ENCODE measurements around the gene SORBS2.
"Not testable (repeated sequence)": the region's sequence is repeated elsewhere in the genome, so short reads cannot be mapped to it uniquely, and the experiment has no call there.

SORBS2 gene

GRCh38 chr4:185576962-185577950 is 234.7 kb downstream of the SORBS2 start:
- DNase-seq = no peak

GRCh38 chr4:185576314-185576961 is 235.6 kb downstream of the SORBS2 start:
- no peak for DNase-seq

- peak; percentile 6 for DNase-seq
Observed at GRCh38 chr4:185573651-185574199, 238.3 kb downstream of the SORBS2 start.

GRCh38 chr4:185570727-185571126 is 241.3 kb downstream of the SORBS2 start:
- no peak for DNase-seq

- DNase-seq = no peak
Observed at GRCh38 chr4:185567381-185568376, 244.3 kb downstream of the SORBS2 start.

- DNase-seq = no peak
Observed at GRCh38 chr4:185566972-185567371, 245.0 kb downstream of the SORBS2 start.

GRCh38 chr4:185566425-185566824 is 245.6 kb downstream of the SORBS2 start:
- DNase-seq = no peak

GRCh38 chr4:185565696-185566095 is 246.3 kb downstream of the SORBS2 start:
- no peak for DNase-seq

- no peak for DNase-seq
Observed at GRCh38 chr4:185564349-185564748, 247.6 kb downstream of the SORBS2 start.

- no peak for DNase-seq
Observed at GRCh38 chr4:185562531-185562930, 249.5 kb downstream of the SORBS2 start.

- no peak for DNase-seq
Observed at GRCh38 chr4:185560316-185560715, 251.7 kb downstream of the SORBS2 start.

GRCh38 chr4:185559915-185560281 is 252.1 kb downstream of the SORBS2 start:
- no peak for DNase-seq

- not testable (repeated sequence) for DNase-seq
Observed at GRCh38 chr4:185559251-185559914, 252.6 kb downstream of the SORBS2 start.

- no peak for DNase-seq
Observed at GRCh38 chr4:185554365-185555126, 257.4 kb downstream of the SORBS2 start.

GRCh38 chr4:185552254-185552653 is 259.7 kb downstream of the SORBS2 start:
- DNase-seq = no peak

- DNase-seq = no peak
Observed at GRCh38 chr4:185550933-185551332, 261.1 kb downstream of the SORBS2 start.

GRCh38 chr4:185549095-185549639 is 262.8 kb downstream of the SORBS2 start:
- no peak for DNase-seq

GRCh38 chr4:185548587-185548986 is 263.4 kb downstream of the SORBS2 start:
- no peak for DNase-seq

- no peak for DNase-seq
Observed at GRCh38 chr4:185546335-185546734, 265.7 kb downstream of the SORBS2 start.

GRCh38 chr4:185542626-185543315 is 269.2 kb downstream of the SORBS2 start:
- no peak for DNase-seq
